SHP77 treated with DMSO at 0.1 percent for 48 hours (cell line): Measurements from ENCODE around the gene VIP.
"Not testable (repeated sequence)": the region's sequence is repeated elsewhere in the genome, so short reads cannot be mapped to it uniquely, and the experiment has no call there.

Experiments used
- DNase-seq: peaks from one replicate; lab custom pipeline; 2025; lab: John Stamatoyannopoulos, UW

VIP gene

DNA sequence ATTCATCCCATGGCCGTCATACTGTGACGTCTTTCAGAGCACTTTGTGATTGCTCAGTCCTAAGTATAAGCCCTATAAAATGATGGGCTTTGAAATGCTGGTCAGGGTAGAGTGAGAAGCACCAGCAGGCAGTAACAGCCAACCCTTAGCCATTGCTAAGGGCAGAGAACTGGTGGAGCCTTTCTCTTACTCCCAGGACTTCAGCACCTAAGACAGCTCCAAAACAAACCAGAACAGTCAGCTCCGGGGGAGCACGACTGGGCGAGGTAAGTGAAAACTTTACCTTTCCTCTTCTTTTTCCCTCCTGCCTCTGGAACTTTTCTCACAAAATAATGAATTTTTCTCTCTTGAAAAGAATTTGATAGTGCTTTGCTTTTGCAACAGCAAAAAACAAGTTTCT, at the start of gene VIP:
Gene VIP, plus strand, starts transcription at position 104 of the 400 bp plus-strand sequence. CDS start 1,381 bp downstream, outside the sequence.
- no peak for DNase-seq

DNA sequence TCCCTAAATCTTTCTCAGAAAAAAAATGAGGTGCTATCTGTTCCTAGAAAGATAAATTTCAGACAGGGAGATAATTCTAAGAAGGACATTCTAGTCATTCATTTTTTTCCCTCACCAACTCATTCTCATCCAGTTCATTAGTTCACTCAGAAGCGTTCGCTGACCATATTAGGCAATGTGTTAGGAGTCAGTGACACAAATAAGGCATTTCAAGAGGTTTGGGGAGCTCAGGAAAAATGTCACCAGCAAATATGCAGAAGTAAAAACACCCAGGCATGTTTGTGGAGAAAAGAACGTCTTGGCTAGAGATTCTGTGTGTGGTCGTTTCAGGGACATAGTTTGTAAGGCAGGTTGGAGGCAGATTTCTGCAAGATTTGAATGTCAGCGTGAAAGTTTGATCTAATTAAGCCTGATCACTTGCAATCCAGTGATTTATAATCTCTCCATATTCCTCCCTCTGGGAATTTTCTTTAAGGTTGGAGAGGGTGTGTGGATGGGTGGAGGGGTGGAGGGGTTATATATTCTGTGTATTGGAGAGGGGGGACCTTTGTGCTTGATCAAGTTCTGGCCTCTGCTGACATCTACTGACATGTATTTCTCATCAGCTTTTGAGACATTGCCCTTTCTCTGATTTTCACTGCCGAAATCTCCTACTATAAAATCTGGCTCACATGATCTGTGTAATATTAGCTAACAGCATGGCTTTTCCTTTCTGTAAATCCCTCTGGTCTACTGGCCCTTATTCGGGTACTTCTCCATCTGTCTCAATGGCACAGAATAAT, 49.3 kb upstream of the VIP start:
- no peak for DNase-seq

DNA sequence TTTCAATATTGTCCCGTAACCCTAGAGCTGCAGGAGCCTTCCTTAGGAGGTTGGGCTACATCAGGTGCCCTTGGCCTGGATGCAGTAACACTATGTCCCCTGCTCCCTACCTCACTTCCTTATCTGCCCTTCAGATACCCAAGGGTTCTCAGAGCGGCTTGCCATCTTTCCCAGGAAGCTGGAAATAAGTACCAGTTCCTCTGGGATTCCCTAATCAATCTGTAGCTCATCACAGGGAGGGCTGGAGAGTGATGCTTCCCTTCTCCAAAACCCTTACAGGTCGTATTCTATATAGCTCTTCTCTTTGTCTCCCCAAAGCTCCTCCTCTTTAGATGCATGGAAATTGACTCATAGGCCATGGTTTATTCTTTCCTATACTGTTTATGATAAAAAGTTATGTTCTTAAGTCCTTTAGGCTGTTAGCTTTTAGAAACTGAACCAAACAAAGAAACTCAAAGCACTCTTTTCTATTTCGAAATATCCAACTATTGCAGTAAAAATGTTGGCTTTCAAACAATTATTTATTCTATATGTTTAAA, 48.7 kb upstream of the VIP start:
- DNase-seq = no peak

DNA sequence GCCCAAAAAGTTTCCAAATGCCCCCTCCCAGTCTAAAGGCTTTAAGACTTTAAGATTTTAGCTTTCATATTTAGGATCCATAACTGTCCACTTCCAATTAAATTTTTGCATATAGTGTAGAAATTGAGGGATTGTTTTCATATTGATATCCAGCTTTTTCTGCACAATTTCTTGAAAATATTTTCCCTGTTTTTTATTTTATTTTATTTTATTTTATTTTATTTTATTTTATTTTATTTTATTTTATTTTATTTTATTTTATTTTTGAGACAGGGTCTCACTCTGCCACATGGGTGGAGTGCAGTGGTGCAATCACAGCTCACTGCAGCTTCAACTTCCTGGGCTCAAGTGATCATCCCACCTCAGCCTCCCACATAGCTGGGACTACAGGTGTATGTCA, 46.8 kb upstream of the VIP start:
- not testable (repeated sequence) for DNase-seq

DNA sequence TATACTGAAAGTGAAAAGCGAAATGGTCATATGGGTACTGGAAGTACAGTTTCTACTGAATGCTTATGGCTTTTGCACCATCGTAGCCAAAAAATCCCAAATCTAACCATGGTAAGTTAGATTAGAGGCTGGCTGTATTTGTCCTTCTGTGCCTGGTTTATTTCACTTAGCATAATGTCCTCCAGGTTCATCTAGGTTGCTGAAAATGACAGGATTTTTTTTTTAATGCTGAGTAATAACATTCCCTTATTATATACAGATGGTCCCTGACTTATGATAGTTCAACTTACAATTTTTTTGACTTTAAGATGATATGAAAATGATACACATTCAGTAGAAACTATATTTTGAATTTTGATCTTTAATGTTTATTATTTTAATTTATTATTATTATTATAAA, 45.3 kb upstream of the VIP start:
- no peak for DNase-seq

DNA sequence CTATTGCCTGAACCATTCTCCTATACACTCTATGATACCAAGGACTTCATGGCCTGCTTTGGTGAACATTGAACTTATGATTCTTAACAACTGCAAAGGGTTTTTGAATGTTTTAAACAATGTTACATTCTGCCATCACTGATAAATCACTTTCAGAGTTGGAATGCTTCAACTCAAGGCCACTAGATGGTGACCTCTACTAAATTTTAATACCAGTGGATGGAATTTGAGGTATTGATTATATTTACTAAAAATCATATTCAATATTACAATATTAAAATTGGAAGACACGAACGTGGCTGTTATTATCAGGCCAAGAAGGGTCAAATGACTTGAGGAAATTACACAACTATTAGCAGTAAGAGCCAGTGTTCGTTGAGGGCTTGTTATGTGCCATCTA, 34.3 kb upstream of the VIP start:
- no peak for DNase-seq

DNA sequence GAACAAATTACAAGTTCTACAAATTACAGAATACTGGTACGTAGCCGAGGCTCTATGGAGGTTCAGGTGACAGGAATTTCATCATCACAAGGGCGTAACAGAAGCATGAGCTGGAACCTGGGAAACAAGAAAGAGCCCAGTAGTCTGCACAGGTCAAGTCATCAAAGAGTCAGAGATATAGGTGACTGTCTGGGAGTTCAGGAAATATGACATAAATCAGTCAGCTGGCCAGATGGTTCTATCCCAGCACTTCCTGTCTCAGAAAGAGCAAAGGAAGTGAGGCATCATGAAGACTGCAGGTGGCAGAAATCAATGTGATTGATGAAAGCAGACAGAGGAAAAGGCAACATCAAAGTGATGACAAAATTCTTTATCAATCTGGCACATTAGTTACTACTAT, 29.6 kb upstream of the VIP start:
- no peak for DNase-seq

DNA sequence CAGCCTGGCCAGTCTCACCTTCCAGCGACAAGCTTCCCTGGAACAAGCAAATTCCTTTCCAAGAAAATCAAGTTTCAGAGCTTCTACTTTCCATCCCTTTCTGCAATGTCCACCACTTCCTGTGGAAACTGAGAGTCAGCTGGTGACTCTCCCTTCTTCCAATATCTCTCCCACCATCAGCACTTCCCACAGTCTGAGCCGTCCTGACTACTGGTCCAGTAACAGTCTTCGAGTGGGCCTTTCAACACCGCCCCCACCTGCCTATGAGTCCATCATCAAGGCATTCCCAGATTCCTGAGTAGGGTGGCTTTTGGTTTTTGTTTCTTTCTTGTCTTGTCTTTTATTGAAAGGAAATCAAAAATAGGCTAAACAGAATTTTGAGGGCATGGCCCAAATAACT, 28.6 kb upstream of the VIP start:
- no peak for DNase-seq

DNA sequence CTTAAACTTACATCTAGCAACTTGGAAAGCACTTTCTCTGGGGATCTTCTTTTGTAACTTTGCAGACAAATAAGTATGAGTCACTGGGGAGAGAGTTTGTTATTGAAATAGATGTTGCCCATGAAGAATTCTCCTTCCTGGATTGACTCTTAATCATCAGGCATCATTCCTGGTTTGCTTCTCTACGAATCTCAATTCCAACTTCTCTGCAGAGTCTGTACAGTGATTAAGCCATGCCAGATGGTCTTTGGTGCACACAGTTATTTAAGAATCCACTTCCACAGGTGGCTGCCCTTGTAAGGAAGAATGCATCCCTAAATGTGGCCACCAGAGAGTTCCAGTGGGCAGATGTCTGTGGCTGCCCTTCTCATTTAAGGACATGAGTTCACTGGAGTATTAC, 27.2 kb upstream of the VIP start:
- DNase-seq = no peak

DNA sequence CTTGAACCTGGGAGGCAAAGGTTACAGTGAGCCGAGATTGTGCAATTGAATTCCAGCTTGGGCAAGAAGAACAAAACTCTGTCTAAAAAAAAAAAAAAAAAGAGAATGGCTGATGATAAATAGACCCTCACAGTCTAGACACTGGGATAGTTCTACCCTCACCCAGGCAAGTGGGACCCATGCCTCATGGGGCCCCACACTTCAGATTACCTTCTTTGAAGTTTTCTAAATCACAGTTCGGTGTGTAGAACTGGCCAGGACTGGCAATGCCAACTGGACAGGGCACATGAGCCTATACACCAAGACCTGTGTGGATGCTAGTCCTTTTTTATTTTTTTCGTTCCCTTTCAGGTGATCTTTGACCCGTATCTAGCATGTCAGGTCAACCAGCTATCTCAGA, 24.3 kb upstream of the VIP start:
- DNase-seq = no peak

DNA sequence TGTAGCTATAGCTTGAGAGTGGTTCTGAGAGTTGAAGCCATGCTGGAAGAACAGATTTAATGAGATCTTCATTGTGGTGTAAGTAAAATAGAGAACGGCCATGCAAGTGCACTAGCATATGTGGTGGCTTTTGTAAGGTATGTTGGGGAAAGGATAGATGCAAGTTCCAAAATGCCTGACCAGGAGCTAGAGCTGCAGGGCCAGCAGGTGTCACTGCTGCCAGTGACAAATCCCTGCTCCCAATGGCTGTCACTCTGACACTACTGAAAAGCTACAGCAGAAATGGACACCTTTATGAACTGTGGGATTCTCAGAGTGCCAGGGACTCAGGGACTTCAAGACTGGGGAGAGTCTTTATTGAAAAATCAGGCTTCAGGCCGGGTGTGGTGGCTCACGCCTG, 23.1 kb upstream of the VIP start:
- no peak for DNase-seq

DNA sequence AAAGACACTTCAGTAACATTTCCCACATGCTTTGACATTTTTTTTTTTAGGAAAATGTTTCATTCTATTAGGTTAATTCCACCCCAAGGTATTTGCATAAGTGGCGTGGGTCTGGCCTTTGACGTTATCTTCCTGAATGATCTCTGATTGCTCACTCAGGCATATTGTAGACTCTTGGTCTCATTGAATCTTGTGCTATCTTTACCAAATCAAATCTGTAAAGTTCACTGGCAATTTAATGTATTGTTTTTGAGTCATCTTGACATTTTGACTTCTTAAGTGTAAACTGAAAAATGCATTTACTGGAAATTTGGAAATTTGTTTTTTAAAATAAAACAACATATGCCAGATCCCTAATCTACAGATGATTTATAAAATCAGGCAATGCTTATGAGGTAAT, 16.0 kb upstream of the VIP start:
- no peak for DNase-seq

DNA sequence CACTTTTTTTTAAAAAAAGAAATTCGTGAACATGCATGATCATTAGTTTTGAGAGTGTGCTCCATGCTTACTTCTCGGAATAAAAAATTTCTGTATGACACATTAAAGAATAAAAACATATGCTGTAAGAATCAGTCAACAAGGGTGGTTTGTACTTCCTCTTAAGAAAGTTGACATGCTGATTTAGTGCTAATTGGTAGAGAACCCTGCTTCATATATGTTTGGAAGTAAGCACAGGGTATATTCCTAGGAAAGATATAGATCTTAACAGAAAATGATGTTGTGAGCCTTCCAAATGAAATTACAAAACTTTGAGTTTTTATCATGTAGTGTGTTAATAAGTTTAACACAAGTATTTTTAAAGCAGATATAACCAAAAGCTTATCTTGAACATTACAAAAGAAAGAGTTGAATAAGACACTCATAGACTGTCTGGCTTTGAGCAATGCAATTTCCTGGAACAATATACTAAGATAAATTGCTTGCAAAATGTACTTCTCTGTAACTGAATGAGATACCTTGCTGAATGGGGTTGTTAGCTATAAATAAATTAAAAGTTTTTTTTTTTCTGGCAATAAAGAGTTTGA, 13.8 kb upstream of the VIP start:
- DNase-seq = no peak

DNA sequence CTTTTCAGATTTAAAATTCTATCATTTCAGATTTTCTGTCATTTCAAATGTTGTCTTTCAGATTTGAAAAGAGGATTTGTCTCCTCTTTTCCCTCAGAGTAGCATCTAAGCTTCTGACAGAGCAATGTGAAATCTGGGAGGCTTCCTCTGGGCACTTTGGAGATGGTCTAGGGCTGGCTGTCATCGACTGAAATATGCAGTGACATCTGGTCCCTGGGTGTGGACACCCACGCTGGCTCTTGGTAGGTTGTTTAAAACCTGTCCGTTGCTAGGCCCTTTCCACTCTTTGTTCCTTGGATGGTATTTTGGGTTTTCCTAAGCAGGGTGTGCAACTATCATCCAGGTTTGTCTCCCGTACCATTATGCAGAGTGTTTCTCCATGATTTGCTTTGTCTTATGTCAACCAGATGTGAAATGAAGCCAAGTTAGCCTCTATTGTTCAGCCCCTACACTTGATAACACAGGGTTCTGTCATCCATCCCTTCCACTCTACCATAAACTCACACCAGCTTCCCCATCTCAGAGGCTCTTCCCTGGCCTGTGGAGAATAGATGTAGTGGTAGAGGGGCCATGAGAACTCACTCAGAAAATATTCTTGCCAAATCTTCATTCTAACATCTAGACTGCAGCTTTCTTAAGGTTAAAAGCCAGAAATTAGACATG, 5.0 kb upstream of the VIP start:
- no peak for DNase-seq

DNA sequence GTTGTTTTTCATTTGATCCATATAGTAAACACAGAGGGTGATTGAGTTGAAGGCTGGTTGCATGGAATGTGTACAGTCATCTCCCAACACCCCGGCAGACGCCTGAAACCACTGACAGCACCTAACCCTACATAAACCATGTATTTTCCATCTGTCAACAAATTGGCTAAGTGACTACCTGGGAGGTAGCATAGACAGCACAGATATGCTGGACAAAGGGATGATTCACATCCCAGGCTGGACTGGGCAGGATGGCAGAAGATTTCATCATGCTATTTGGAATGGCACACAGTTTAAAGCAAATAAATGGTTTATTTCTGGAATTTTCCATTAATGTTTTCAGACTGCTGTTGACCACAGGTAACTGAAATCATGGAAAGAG, 4.4 kb upstream of the VIP start:
- no peak for DNase-seq

DNA sequence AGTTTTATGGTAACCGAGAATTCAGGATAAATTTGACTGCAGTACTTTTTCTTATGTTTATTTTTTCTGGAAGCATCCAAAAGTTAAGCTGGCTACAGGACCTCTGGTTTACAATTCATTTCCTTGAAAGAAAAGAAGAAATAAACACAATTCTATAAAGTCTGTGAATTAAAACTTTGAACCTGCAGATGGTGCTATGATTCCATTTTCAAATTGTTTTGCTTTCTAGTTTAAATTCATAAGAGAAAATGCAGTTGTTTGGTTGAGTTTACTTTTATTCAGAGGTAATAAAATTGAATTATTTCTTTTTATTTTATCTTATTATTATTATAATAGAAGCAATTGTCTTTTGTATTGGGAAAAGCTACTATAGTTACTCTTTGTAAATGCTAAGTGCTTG, 1.8 kb upstream of the VIP start:
- no peak for DNase-seq

DNA sequence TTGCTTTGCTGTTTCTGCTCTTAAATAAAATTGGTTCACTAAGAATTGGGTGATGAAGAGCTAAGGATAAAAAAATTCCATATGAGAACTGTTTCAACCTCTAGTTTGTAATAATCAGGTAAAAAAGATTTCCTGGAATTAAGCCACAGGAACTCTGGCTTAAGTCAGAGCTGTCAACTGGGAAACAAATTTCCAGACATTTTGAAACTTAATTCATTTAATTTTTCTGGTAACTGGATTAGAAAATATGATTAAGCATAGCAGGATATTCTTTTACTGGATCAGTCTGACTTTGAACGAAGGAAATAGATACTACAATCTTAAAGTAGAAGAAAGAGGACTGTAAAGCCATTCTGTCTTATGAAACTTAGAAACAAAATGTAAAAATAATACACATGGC, 1.3 kb upstream of the VIP start:
- DNase-seq = no peak

DNA sequence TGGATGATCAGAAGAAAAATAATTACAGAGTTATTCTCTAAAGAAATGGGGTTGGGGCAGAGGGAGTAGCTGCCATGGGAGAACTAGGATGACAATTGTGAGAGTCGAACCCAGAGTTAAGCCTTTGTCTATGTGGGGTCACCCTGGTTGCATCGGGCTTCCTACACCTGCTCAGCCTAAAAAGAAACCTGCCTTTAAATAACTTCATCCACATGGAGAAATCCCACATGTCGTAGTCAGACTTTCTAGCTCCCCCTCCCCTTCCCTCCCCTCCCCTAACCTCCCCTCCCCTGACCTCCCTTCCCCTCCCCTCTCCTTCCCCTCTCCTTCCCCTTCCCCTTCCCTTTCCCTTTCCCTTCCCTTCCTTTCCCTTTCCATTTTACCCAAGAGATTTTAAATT, 14.7 kb downstream of the VIP start:
- DNase-seq = no peak

DNA sequence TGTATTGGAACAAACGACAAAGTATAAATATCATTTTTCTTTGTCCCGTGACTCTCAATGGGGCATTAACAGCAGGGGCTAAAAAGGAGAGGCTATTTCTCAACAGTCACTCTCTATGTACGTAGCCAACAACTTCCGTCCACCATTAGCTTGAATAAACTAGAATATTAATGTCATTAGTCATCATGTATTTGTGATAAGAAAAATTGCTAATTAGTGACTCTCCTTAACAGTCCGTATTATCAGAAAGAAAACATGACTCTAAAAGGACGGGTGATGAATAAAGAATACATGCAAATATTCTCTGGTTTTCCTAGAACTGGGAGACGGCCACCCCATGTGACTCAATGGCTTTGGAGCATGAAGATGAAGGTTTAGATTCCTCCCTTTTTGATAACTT, 18.6 kb downstream of the VIP start:
- no peak for DNase-seq

DNA sequence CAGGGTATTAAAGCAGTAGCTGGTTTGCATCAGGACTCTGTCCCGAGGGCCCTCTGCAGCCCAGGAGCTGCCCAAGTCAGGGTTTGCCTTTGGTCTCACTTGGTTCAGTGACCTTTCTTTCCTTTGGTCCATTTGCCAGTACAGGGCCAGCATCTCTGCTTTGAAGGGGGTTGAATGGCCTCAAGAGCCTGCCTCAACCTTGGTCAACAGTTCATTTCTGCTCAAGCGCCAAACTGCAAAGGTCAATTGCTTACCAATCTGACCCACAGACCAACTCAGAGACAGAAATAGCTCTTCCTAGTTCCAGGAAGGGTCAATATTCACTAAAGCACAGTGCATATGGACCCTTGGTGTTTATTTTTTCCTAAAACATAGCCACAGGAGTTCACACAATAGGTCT, 19.4 kb downstream of the VIP start:
- no peak for DNase-seq

DNA sequence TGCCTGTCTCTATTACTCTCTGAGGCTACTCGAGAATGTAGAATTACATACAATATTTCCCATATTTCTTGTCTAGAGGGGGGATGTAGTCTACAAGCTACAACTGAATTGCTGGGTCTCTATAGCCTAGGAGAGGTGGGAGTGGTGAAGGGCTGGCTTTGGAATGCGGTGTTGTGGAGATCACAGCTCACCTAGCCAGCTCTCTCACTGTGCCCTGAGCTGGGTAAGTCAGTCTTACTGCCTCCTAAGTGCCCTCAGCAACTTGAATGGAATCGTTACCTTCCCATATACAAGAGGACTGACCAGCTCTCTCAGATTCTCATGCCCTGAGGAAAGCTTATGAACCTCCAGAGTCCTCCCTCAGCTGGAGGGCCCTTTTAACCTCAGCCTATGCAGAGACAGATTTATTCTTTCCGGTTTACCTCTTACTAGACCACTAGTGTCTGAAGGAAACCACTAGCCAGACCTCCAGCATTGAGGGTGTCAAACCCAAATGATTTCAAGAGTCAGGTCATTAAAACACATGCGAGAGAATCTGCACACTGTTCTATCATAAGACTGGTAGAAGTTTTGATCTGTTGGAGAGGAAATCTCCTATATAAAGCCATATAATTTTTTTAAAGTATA, 20.6 kb downstream of the VIP start:
- no peak for DNase-seq

DNA sequence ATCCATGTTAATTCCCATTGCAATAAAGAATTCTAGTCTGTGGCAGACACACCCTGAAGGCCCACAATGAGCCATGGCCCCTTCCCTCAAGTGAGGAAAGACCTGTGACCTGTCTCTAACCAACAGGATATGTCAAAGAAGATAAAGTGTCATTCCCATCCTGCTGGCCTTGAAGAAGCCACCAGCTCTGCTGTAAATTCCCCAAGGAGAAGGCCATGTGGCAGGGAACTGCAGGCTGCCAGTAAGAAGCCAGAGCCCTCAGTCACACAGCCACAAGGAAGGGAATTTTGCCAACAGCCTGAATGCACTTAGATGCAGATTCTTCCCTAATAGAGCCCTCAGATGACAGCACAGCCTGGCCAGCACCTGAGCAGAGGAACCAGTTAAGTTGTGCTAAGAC, 24.8 kb downstream of the VIP start:
- no peak for DNase-seq

DNA sequence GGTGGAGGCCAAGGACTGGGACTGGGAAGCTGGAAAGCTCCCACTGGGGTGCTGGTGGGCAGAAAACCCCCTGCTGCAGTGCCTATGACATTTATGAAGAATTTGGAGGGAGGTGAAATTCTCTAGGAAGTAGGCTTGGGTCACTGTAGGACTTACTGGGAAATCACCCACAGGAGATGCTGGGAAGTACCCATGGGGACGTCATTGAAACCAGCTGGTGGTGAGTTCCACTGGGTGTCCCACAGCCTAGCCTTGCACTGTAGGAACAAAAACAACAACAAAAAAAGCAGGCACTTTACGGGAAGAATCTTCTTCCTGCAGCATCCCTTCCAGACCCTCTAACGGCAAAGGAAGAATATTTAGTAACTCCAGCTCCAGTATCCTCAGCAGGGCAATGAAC, 26.2 kb downstream of the VIP start:
- DNase-seq = no peak
